ENCODE data around the gene FAM107A. TPM values are rescaled to one million over a fixed set of nuclear protein-coding genes. Genes with fewer than 3 reads are reported as not detected.
A peak's percentile ranks its signal among the peaks of the same experiment; 100 is the strongest.

FAM107A gene
- polyA plus RNA-seq, 3 donors: not detected

DNA sequence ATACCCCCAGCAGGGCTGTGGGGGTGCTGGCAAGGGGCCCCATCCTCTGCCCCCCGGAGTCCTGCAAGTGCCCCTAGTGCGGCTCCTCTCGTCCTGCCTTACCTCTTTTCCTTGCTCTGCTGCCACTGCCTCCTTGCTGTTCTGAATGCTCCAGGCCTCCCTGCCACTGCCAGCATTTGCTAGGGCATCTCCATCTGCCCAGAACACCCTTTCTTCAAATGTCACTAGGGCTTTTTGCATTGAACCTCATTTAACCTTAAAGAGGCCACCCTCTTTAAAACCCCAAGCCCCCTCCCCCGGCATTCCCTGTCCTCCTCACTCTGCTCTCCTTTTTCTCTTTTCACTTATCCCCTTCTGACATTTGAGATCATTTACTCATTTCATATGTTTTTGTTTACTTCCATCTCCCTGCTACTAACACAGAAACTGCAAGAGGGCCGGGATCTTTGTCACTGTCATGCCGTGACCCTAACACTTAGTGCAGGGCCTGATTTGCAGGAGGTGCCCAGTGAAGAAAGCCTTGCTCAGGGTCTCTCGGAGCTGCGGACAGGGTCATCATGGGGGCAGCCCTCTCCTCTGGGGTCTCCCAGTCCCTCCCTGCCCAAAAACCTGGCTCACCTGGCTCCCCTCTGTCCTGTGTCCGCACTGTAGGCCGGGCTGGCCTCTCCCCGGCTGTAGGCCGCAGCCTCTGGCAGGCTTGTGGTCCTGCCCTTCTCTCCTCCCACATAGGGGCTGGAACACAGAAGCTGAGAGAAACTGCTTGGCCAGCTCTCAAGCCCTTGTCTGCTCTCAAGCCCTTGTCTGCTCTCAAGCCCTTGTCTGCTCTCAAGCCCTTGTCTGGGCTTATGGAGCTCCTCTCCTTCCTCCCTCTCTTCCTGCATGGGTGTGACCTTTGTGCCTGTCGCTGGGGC, 40.4 kb downstream of the FAM107A start, which contains the start of gene ACOX2:
TSS of gene ACOX2 (minus strand) at position 690 of the 911 bp plus-strand sequence. CDS start 2,084 bp downstream, outside the sequence.
- TF ChIP-seq, protein P1, sequence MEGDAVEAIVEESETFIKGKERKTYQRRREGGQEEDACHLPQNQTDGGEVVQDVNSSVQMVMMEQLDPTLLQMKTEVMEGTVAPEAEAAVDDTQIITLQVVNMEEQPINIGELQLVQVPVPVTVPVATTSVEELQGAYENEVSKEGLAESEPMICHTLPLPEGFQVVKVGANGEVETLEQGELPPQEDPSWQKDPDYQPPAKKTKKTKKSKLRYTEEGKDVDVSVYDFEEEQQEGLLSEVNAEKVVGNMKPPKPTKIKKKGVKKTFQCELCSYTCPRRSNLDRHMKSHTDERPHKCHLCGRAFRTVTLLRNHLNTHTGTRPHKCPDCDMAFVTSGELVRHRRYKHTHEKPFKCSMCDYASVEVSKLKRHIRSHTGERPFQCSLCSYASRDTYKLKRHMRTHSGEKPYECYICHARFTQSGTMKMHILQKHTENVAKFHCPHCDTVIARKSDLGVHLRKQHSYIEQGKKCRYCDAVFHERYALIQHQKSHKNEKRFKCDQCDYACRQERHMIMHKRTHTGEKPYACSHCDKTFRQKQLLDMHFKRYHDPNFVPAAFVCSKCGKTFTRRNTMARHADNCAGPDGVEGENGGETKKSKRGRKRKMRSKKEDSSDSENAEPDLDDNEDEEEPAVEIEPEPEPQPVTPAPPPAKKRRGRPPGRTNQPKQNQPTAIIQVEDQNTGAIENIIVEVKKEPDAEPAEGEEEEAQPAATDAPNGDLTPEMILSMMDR (IDR thresholded peaks at IDR 0.05): no peak
- H3K27ac Mint-ChIP-seq: peak within 1 kb of the TSS in 3 of 7 donors; percentile 15 to 67 (median 27)
- H3K36me3 Mint-ChIP-seq: no peaks in the 10 kb centered on the region
- WGBS (ENCODE audit: insufficient coverage): 76% methylated on average over 13 of the region's 13 CpGs
- H3K36me3 ChIP-seq (replicated peaks in 1 of 2; ENCODE audit: control insufficient read depth in 1 of 2, insufficient read depth in 2 of 2, low read length in 2 of 2): no peaks in the 10 kb centered on the region
- intact Hi-C loops (cut with micrococcal nuclease): loop anchor here (10.0 kb wide), 3 partner anchors 102 to 352 kb away; partner anchors contain the start of gene PDHB (in 1 of the 2)
- H3K9me3 ChIP-seq (replicated peaks in 1 of 2; ENCODE audit: control insufficient read depth in 1 of 2, insufficient read depth in 1 of 2, low read length in 2 of 2): no peaks in the 10 kb centered on the region
- H3K27ac ChIP-seq (ENCODE audit: low read depth in 1 of 2, low read length in 2 of 2): no peak within 1 kb of the TSS
- no peak within 1 kb of the TSS for H3K4me3 Mint-ChIP-seq
- H2AFZ ChIP-seq (ENCODE audit: insufficient read depth, low read depth, low read length, poor library complexity, severe bottlenecking): peak within 1 kb of the TSS; percentile 36
- no peaks in the 10 kb centered on the region for H4K20me1 ChIP-seq (ENCODE audit: insufficient read depth, low read length)
- no peaks in the 10 kb centered on the region for H3K9me3 Mint-ChIP-seq
- H3K4me1 Mint-ChIP-seq: peaks cover 31% of the 10 kb centered on the region
- H3K4me1 ChIP-seq (ENCODE audit: control insufficient read depth in 1 of 2, insufficient read depth in 2 of 2, low read length in 2 of 2): peaks cover 17 to 25% of the 10 kb centered on the region in 2 donors
- H3K27me3 ChIP-seq (ENCODE audit: control insufficient read depth in 2 of 2, insufficient read depth in 2 of 2, low read length in 2 of 2): no peaks in the 10 kb centered on the region
- no peak for DNase-seq
- H3K4me2 ChIP-seq (replicated peaks; ENCODE audit: extremely low read depth, low read length, poor library complexity, severe bottlenecking): no peak within 1 kb of the TSS
- no peak within 1 kb of the TSS for H3K4me3 ChIP-seq (replicated peaks in 1 of 3; ENCODE audit: low read depth in 2 of 3, low read length in 3 of 3)
- H3K79me2 ChIP-seq (ENCODE audit: insufficient read depth, low read length): no peaks in the 10 kb centered on the region
- H3K9ac ChIP-seq (ENCODE audit: insufficient read depth, low read length, poor library complexity, severe bottlenecking): no peak within 1 kb of the TSS
- H3K27me3 Mint-ChIP-seq (ENCODE audit: low read depth in 3 of 3): peaks cover 1 to 5% (median 3%) of the 10 kb centered on the region in 3 donors

DNA sequence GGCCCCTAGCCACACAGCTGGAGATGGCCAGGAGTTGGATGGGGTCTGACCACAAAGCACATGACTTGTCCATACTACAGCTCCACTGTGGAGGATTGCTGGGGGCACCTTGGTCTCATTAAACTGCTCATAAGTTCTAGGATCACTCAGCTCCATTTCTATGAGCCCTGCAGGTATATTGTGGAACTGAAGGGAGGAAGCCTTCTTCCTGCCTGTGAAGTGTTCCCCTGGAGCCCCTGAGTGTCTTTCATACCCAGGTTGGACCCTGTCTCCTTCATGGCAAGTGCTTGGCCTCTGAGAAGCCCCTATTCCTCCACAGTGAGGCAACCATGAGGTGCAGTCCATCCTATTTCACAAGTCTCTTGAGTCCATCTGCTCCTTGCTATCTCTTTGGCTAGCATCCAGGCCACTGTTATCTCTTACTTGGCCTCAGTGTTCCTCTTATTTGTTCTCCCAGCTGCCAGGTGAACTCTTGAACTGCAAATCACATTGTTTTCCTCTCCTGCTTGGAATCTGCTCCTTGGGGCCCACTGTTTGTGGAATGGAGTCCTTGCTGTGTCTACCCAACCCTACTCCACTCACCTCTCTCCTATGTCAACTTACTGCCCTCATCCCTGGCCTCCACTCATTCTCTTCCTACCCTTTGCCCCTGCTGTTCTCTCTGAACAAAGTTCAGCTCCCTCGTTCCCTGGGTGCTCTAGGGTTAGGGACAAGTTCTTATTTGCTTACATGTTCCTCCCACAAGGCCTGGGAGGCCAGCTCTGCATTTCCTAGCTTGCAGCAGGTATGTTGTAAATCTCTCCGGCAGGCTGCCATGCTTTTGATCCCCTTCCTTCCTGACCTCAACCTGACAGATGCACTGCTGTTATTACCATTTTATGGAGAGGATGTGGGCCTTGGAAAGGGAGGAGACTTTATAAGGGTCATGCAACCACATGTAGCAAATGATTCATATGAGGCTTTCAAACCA, 41.4 kb downstream of the FAM107A start:
- H3K79me2 ChIP-seq (ENCODE audit: insufficient read depth, low read length): no peaks in the 10 kb centered on the region
- WGBS (ENCODE audit: insufficient coverage): 60% methylated on average over 1 of the region's 2 CpGs
- H3K4me1 ChIP-seq (ENCODE audit: control insufficient read depth in 1 of 2, insufficient read depth in 2 of 2, low read length in 2 of 2): peaks cover 17 to 25% of the 10 kb centered on the region in 2 donors
- no peak for DNase-seq
- H3K36me3 ChIP-seq (replicated peaks in 1 of 2; ENCODE audit: control insufficient read depth in 1 of 2, insufficient read depth in 2 of 2, low read length in 2 of 2): no peaks in the 10 kb centered on the region
- no peak overlapping the region for H2AFZ ChIP-seq (ENCODE audit: insufficient read depth, low read depth, low read length, poor library complexity, severe bottlenecking)
- H3K4me1 Mint-ChIP-seq: peaks cover 31% of the 10 kb centered on the region
- intact Hi-C loops (cut with micrococcal nuclease): loop anchor here (10.0 kb wide), 3 partner anchors 101 to 351 kb away; partner anchors contain the start of gene PDHB (in 1 of the 2)
- H3K27me3 Mint-ChIP-seq (ENCODE audit: low read depth in 3 of 3): peaks cover 0 to 5% (median 3%) of the 10 kb centered on the region in 3 donors
- H4K20me1 ChIP-seq (ENCODE audit: insufficient read depth, low read length): no peaks in the 10 kb centered on the region
- H3K27ac Mint-ChIP-seq: peak overlapping the region in 1 of 7 donors; percentile 52
- H3K27ac ChIP-seq (ENCODE audit: low read depth in 1 of 2, low read length in 2 of 2): no peak overlapping the region
- no peak overlapping the region for H3K4me3 ChIP-seq (replicated peaks in 1 of 3; ENCODE audit: low read depth in 2 of 3, low read length in 3 of 3)
- no peak overlapping the region for H3K9ac ChIP-seq (ENCODE audit: insufficient read depth, low read length, poor library complexity, severe bottlenecking)
- H3K4me3 Mint-ChIP-seq: no peak overlapping the region
- no peaks in the 10 kb centered on the region for H3K36me3 Mint-ChIP-seq
- no peaks in the 10 kb centered on the region for H3K27me3 ChIP-seq (ENCODE audit: control insufficient read depth in 2 of 2, insufficient read depth in 2 of 2, low read length in 2 of 2)
- H3K4me2 ChIP-seq (replicated peaks; ENCODE audit: extremely low read depth, low read length, poor library complexity, severe bottlenecking): no peak overlapping the region
- TF ChIP-seq, protein P1 (IDR thresholded peaks at IDR 0.05): no peak
- no peaks in the 10 kb centered on the region for H3K9me3 Mint-ChIP-seq
- H3K9me3 ChIP-seq (replicated peaks in 1 of 2; ENCODE audit: control insufficient read depth in 1 of 2, insufficient read depth in 1 of 2, low read length in 2 of 2): no peaks in the 10 kb centered on the region

All from CD14-positive monocyte (primary cell).